Measurements from ENCODE around the gene GRIN2A. TPM values are rescaled to one million over a fixed set of nuclear protein-coding genes. Genes with fewer than 3 reads are reported as not detected.

The GRIN2A gene
- total RNA-seq, 1 donor from 2014 or later = 0.56 TPM

DNA sequence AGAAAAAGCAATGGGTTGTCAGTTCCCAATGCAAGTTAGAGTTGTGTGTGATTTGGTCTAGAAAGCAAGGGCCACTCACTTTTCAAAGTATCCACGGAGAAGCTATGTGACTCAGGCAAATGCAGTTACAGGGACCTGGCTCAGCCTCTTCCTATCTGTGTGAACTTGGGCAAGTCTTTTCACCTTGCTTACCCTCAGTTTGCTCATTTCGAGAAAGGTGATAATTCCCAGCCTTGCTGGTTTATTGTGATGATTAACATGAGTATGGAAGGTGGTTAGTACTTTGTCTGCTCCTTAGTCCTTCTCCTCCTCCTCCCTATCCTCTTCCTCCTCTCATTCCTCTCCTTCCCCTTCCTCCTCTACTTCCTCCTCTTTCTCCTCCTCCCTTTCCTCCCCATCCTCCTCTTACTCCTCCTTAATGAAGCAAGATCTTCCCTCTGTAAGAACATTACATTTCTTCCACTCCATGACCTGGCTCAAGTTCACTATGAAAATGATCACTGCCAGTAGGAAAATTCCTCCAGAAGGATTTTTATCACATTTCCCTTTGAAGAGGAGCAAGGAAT lies 204.0 kb downstream of the GRIN2A start:
- intact Hi-C loops (cut with DNase I) = no loop called here
- Histone ChIP-seq H3K36me3 (no peaks in the 10 kb centered on the region), H3K9me3 (no peaks in the 10 kb centered on the region), H3K27ac (no peak overlapping the region), H3K4me3 (no peak overlapping the region), H3K27me3 (ENCODE audit: low read depth) (no peaks in the 10 kb centered on the region), H3K4me1 (no peaks in the 10 kb centered on the region)
- ATAC-seq = no peak
- no peak for TF ChIP-seq CTCF (IDR thresholded peaks at IDR 0.05)
- no peak for DNase-seq

DNA sequence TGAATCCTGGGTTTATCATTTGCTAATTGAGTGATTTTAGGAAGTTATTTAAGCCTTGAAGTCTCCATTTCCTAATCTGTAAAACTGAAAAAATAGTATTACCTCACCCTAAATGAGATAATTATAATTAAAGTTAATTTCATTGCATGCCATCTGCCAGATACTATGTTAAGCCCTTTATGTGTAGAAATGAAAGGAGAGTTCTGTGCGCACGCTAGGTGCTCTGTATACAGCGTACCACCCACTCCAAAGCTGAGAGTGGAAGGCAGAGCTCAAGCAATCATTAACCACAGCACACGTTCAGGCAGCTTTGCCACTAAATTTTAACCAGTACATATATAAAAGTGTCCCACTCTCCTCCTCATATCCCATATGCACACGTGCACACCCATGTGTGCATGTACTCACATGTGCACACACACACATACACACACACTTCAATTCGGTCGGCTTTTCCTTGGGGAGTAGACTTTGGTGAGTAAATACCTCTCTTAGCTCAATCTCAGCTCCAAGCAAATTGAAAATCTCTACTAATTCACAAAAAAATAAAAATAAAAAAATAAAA lies 204.8 kb downstream of the GRIN2A start:
- H3K4me3 ChIP-seq = no peak overlapping the region
- H3K27ac ChIP-seq = no peak overlapping the region
- no peaks in the 10 kb centered on the region for H3K27me3 ChIP-seq (ENCODE audit: low read depth)
- TF ChIP-seq CTCF (IDR thresholded peaks at IDR 0.05) = no peak
- ATAC-seq (no peak), DNase-seq (no peak)
- H3K36me3 ChIP-seq = no peaks in the 10 kb centered on the region
- H3K9me3 ChIP-seq = no peaks in the 10 kb centered on the region
- intact Hi-C loops (cut with DNase I) = no loop called here
- H3K4me1 ChIP-seq = no peaks in the 10 kb centered on the region

GRCh38 chr16:9976601-9977000 lies 205.6 kb downstream of the GRIN2A start:
- Histone ChIP-seq H3K27me3 (ENCODE audit: low read depth) (no peaks in the 10 kb centered on the region), H3K27ac (no peak overlapping the region), H3K4me1 (no peaks in the 10 kb centered on the region), H3K4me3 (no peak overlapping the region), H3K9me3 (no peaks in the 10 kb centered on the region), H3K36me3 (no peaks in the 10 kb centered on the region)
- no peak for TF ChIP-seq CTCF (IDR thresholded peaks at IDR 0.05)
- intact Hi-C loops (cut with DNase I) = no loop called here
- ATAC-seq (no peak), DNase-seq (no peak)

DNA sequence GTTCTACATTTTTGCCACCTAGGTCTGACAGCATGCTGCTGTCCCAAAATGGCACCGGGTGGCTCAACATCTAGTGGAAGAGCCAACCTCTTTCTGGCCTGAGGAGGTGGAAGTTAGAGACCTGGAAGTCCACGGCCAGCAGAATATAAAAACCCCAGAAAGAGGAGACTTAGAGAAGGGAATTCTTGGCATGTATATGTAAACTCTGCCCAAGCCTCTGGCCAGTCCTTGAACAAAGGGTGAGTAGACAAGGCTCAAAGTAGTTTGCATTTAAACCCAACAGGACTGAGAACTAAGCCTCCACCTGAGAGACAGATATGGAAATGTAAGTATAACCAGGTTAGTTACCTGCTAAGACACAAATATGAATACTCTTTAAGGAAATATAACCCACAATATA lies 210.3 kb downstream of the GRIN2A start:
- Histone ChIP-seq H3K9me3 (no peaks in the 10 kb centered on the region), H3K36me3 (no peaks in the 10 kb centered on the region), H3K4me1 (no peaks in the 10 kb centered on the region), H3K27ac (no peak overlapping the region), H3K27me3 (ENCODE audit: low read depth) (no peaks in the 10 kb centered on the region), H3K4me3 (no peak overlapping the region)
- no peak for TF ChIP-seq CTCF (IDR thresholded peaks at IDR 0.05)
- DNase-seq (no peak), ATAC-seq (no peak)
- intact Hi-C loops (cut with DNase I) = no loop called here

GRCh38 chr16:9970796-9971195 lies 211.4 kb downstream of the GRIN2A start:
- TF ChIP-seq CTCF (IDR thresholded peaks at IDR 0.05) = no peak
- H3K36me3 ChIP-seq = no peaks in the 10 kb centered on the region
- no peak overlapping the region for H3K27ac ChIP-seq
- intact Hi-C loops (cut with DNase I) = no loop called here
- no peak overlapping the region for H3K4me3 ChIP-seq
- no peaks in the 10 kb centered on the region for H3K27me3 ChIP-seq (ENCODE audit: low read depth)
- ATAC-seq (no peak), DNase-seq (no peak)
- no peaks in the 10 kb centered on the region for H3K4me1 ChIP-seq
- H3K9me3 ChIP-seq = no peaks in the 10 kb centered on the region

All from lower lobe of right lung (tissue), 2 donors.